ENCODE data around the gene CABLES1. TPM values are rescaled to one million over a fixed set of nuclear protein-coding genes. Genes with fewer than 3 reads are reported as not detected.

CABLES1 gene
- total RNA-seq, 4 donors from 2014 or later, result 8.5 to 12.6 (median 9.2) TPM

- H3K27ac ChIP-seq, result peak overlapping the region; percentile 53 to 67
- no peaks in the 10 kb centered on the region for H3K9me3 ChIP-seq
- intact Hi-C loops (cut with DNase I; ENCODE audit: low total_unique reads), result no loop called here
- TF ChIP-seq CTCF (IDR thresholded peaks at IDR 0.05) (no peak), POLR2A (IDR thresholded peaks at IDR 0.05) (no peak)
- no peaks in the 10 kb centered on the region for H3K36me3 ChIP-seq
- H3K27me3 ChIP-seq, result no peaks in the 10 kb centered on the region
- peaks cover 12 to 13% of the 10 kb centered on the region in 2 donors for H3K4me1 ChIP-seq
- H3K4me3 ChIP-seq, result no peak overlapping the region
- DNase-seq, result no peak
Measured at GRCh38 chr18:23194997-23195957, 60.0 kb downstream of the CABLES1 start.

GRCh38 chr18:23196119-23197007 is 61.1 kb downstream of the CABLES1 start:
- Histone ChIP-seq H3K27ac (peak overlapping the region; percentile 53 to 60), H3K27me3 (no peaks in the 10 kb centered on the region), H3K9me3 (no peaks in the 10 kb centered on the region), H3K36me3 (no peaks in the 10 kb centered on the region), H3K4me3 (no peak overlapping the region), H3K4me1 (peaks cover 12 to 13% of the 10 kb centered on the region in 2 donors)
- intact Hi-C loops (cut with DNase I; ENCODE audit: low total_unique reads), result no loop called here
- TF ChIP-seq CTCF (IDR thresholded peaks at IDR 0.05) (no peak), POLR2A (IDR thresholded peaks at IDR 0.05) (no peak)
- no peak for DNase-seq

- no peaks in the 10 kb centered on the region for H3K9me3 ChIP-seq
- no peaks in the 10 kb centered on the region for H3K27me3 ChIP-seq
- H3K4me3 ChIP-seq, result no peak overlapping the region
- H3K36me3 ChIP-seq, result no peaks in the 10 kb centered on the region
- intact Hi-C loops (cut with DNase I; ENCODE audit: low total_unique reads), result no loop called here
- no peak for TF ChIP-seq POLR2A (IDR thresholded peaks at IDR 0.05)
- no peak for TF ChIP-seq CTCF (IDR thresholded peaks at IDR 0.05)
- no peak for DNase-seq
- H3K27ac ChIP-seq, result no peak overlapping the region
- peaks cover 12 to 13% of the 10 kb centered on the region in 2 donors for H3K4me1 ChIP-seq
Measured at GRCh38 chr18:23198217-23198845, 63.0 kb downstream of the CABLES1 start.

GRCh38 chr18:23200756-23201155 is 65.5 kb downstream of the CABLES1 start:
- intact Hi-C loops (cut with DNase I; ENCODE audit: low total_unique reads), result no loop called here
- no peak for TF ChIP-seq CTCF (IDR thresholded peaks at IDR 0.05)
- no peak for TF ChIP-seq POLR2A (IDR thresholded peaks at IDR 0.05)
- no peaks in the 10 kb centered on the region for H3K27me3 ChIP-seq
- no peaks in the 10 kb centered on the region for H3K36me3 ChIP-seq
- H3K4me3 ChIP-seq, result no peak overlapping the region
- DNase-seq, result no peak
- H3K4me1 ChIP-seq, result peaks cover 5 to 6% of the 10 kb centered on the region in 2 donors
- no peaks in the 10 kb centered on the region for H3K9me3 ChIP-seq
- no peak overlapping the region for H3K27ac ChIP-seq

Measured in uterus (tissue), 4 donors.